ENCODE results near the gene OR52E2.

Gene OR52E2

DNA sequence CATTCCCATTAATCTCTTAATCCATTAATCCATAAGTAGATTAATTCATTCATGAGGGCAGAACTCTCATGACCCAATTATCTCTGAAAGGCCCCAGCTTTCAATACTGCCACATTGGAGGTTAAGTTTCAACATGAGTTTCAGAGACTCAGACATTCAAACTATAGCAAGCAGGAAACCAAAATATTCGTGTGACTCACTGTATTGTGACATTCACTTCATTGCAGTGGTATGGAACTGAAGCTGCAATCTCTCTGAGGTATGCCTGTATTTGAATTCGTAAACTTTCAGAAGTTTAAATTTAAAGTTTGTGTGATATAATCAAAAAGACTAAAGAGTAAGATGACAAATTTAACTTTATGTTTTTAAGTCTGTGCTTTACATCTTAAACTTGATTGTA is 16.0 kb downstream of the OR52E2 start:
- no peak overlapping the region for H2AFZ ChIP-seq (ENCODE audit: low read depth, low read length, severe bottlenecking)
- no peak overlapping the region for H3K4me3 ChIP-seq (ENCODE audit: insufficient read depth, low read length, poor library complexity, severe bottlenecking)
- H3F3A ChIP-seq (ENCODE audit: insufficient read depth), result no peaks in the 10 kb centered on the region
- H3K9me3 ChIP-seq (ENCODE audit: insufficient read depth, low read length), result no peaks in the 10 kb centered on the region
- TF ChIP-seq CTCF (IDR thresholded peaks at IDR 0.05; ENCODE audit: insufficient read depth, low read length, poor library complexity, severe bottlenecking) (no peak), EZH2phosphoT487 (conservative IDR thresholded peaks at IDR 0.05; ENCODE audit: low read length) (no peak)
- H4K20me1 ChIP-seq (ENCODE audit: low read depth, low read length), result no peaks in the 10 kb centered on the region
- H3K36me3 ChIP-seq (ENCODE audit: low read length), result no peaks in the 10 kb centered on the region
- no peaks in the 10 kb centered on the region for H3K79me2 ChIP-seq (ENCODE audit: insufficient read depth, low read length)
- no peak overlapping the region for H3K4me2 ChIP-seq (ENCODE audit: low read depth, low read length, poor library complexity, severe bottlenecking)
- H3K27ac ChIP-seq (ENCODE audit: low read depth, low read length), result no peak overlapping the region
- no peaks in the 10 kb centered on the region for H3K9me2 ChIP-seq (replicated peaks; ENCODE audit: insufficient read depth, low read length)
- H3K27me3 ChIP-seq (ENCODE audit: low read length), result no peaks in the 10 kb centered on the region
- no peak overlapping the region for H3K9ac ChIP-seq (ENCODE audit: low read length)

DNA sequence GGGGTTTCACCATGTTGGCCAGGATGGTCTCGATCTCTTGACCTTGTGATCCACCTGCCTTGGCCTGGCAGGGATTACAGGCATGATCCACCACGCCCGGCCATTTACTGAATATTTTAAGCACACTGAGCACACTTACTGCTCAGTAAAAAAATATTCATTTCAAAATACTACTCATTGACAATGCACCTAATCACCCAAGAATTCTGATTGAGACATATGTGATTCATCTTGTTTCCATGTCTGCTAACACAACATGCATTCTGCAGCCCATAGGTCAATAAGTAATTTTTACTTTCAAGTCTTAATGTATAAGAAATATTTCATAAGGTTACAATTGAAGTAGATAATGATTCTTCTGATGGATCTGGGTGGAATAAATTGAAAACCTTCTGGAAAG is 17.3 kb downstream of the OR52E2 start:
- no peak overlapping the region for H3K4me2 ChIP-seq (ENCODE audit: low read depth, low read length, poor library complexity, severe bottlenecking)
- H4K20me1 ChIP-seq (ENCODE audit: low read depth, low read length), result no peaks in the 10 kb centered on the region
- H3K36me3 ChIP-seq (ENCODE audit: low read length), result no peaks in the 10 kb centered on the region
- no peak overlapping the region for H3K9ac ChIP-seq (ENCODE audit: low read length)
- H2AFZ ChIP-seq (ENCODE audit: low read depth, low read length, severe bottlenecking), result no peak overlapping the region
- no peak overlapping the region for H3K27ac ChIP-seq (ENCODE audit: low read depth, low read length)
- H3K79me2 ChIP-seq (ENCODE audit: insufficient read depth, low read length), result no peaks in the 10 kb centered on the region
- TF ChIP-seq CTCF (IDR thresholded peaks at IDR 0.05; ENCODE audit: insufficient read depth, low read length, poor library complexity, severe bottlenecking) (no peak), EZH2phosphoT487 (conservative IDR thresholded peaks at IDR 0.05; ENCODE audit: low read length) (no peak)
- H3K9me2 ChIP-seq (replicated peaks; ENCODE audit: insufficient read depth, low read length), result no peaks in the 10 kb centered on the region
- H3K27me3 ChIP-seq (ENCODE audit: low read length), result no peaks in the 10 kb centered on the region
- H3K9me3 ChIP-seq (ENCODE audit: insufficient read depth, low read length), result no peaks in the 10 kb centered on the region
- no peak overlapping the region for H3K4me3 ChIP-seq (ENCODE audit: insufficient read depth, low read length, poor library complexity, severe bottlenecking)
- H3F3A ChIP-seq (ENCODE audit: insufficient read depth), result no peaks in the 10 kb centered on the region

- H3K4me3 ChIP-seq (ENCODE audit: insufficient read depth, low read length, poor library complexity, severe bottlenecking), result no peak overlapping the region
- H3K79me2 ChIP-seq (ENCODE audit: insufficient read depth, low read length), result no peaks in the 10 kb centered on the region
- H3K9me3 ChIP-seq (ENCODE audit: insufficient read depth, low read length), result no peaks in the 10 kb centered on the region
- H3F3A ChIP-seq (ENCODE audit: insufficient read depth), result no peaks in the 10 kb centered on the region
- no peaks in the 10 kb centered on the region for H3K9me2 ChIP-seq (replicated peaks; ENCODE audit: insufficient read depth, low read length)
- H2AFZ ChIP-seq (ENCODE audit: low read depth, low read length, severe bottlenecking), result no peak overlapping the region
- TF ChIP-seq EZH2phosphoT487 (conservative IDR thresholded peaks at IDR 0.05; ENCODE audit: low read length) (no peak), CTCF (IDR thresholded peaks at IDR 0.05; ENCODE audit: insufficient read depth, low read length, poor library complexity, severe bottlenecking) (no peak)
- no peaks in the 10 kb centered on the region for H3K36me3 ChIP-seq (ENCODE audit: low read length)
- H3K4me2 ChIP-seq (ENCODE audit: low read depth, low read length, poor library complexity, severe bottlenecking), result no peak overlapping the region
- H3K27me3 ChIP-seq (ENCODE audit: low read length), result no peaks in the 10 kb centered on the region
- no peak overlapping the region for H3K27ac ChIP-seq (ENCODE audit: low read depth, low read length)
- no peaks in the 10 kb centered on the region for H4K20me1 ChIP-seq (ENCODE audit: low read depth, low read length)
- H3K9ac ChIP-seq (ENCODE audit: low read length), result no peak overlapping the region
Observed at GRCh38 chr11:5040876-5041275, 18.6 kb downstream of the OR52E2 start.

DNA sequence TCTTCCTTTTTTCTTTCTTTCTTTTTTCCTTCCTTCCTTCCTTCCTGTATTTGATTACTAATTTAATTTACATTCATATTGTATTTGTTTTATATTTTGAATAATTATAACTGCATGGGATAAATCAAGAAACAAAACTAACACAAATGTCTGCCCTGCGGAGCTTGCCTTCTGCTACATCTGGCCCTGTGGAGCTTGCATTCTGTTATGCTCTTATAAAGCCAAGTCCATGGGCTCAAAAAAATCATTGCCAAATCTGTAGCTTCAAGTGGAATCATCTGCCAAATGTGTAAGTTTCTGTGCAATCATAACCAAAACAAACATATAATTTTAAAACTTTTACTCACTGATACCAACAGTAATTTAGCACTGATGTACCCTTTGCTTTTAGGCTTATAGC is 21.1 kb downstream of the OR52E2 start:
- H3K9ac ChIP-seq (ENCODE audit: low read length), result no peak overlapping the region
- TF ChIP-seq EZH2phosphoT487 (conservative IDR thresholded peaks at IDR 0.05; ENCODE audit: low read length) (no peak), CTCF (IDR thresholded peaks at IDR 0.05; ENCODE audit: insufficient read depth, low read length, poor library complexity, severe bottlenecking) (no peak)
- H3F3A ChIP-seq (ENCODE audit: insufficient read depth), result no peaks in the 10 kb centered on the region
- no peak overlapping the region for H3K27ac ChIP-seq (ENCODE audit: low read depth, low read length)
- H3K79me2 ChIP-seq (ENCODE audit: insufficient read depth, low read length), result no peaks in the 10 kb centered on the region
- no peak overlapping the region for H2AFZ ChIP-seq (ENCODE audit: low read depth, low read length, severe bottlenecking)
- no peaks in the 10 kb centered on the region for H3K36me3 ChIP-seq (ENCODE audit: low read length)
- no peaks in the 10 kb centered on the region for H3K27me3 ChIP-seq (ENCODE audit: low read length)
- no peak overlapping the region for H3K4me3 ChIP-seq (ENCODE audit: insufficient read depth, low read length, poor library complexity, severe bottlenecking)
- H3K9me2 ChIP-seq (replicated peaks; ENCODE audit: insufficient read depth, low read length), result no peaks in the 10 kb centered on the region
- H3K4me2 ChIP-seq (ENCODE audit: low read depth, low read length, poor library complexity, severe bottlenecking), result no peak overlapping the region
- no peaks in the 10 kb centered on the region for H4K20me1 ChIP-seq (ENCODE audit: low read depth, low read length)
- no peaks in the 10 kb centered on the region for H3K9me3 ChIP-seq (ENCODE audit: insufficient read depth, low read length)

All from SU-DHL-6 (cell line).